ENCODE data around the gene RAET1L. TPM values are rescaled to one million over a fixed set of nuclear protein-coding genes. Genes with fewer than 3 reads are reported as not detected.
"Not testable (repeated sequence)": the region's sequence is repeated elsewhere in the genome, so short reads cannot be mapped to it uniquely, and the experiment has no call there.

RAET1L gene
- total and polyA plus RNA-seq, 7 experiments from 2014 or later: not detected

- DNase-seq (no peak), ATAC-seq (no peak)
- peaks cover 0 to 11% of the 10 kb centered on the region in 2 donors for H3K27me3 ChIP-seq (ENCODE audit: control insufficient read depth in 2 of 2, insufficient read depth in 2 of 2, low read length in 2 of 2)
- peaks cover 0 to 1% (median 0%) of the 10 kb centered on the region in 11 donors for H3K9me3 Mint-ChIP-seq
- H3K27ac Mint-ChIP-seq: no peak overlapping the region
- no peaks in the 10 kb centered on the region for H3K9me3 ChIP-seq (ENCODE audit: control insufficient read depth in 2 of 3, low read length in 3 of 3)
- no peak overlapping the region for H3K4me3 ChIP-seq (ENCODE audit: low read length)
- ChIA-PET CTCF (no interaction called here), POLR2A (no interaction called here)
- intact Hi-C loops (cut with micrococcal nuclease): no loop called here
- H3K27me3 Mint-ChIP-seq: peaks cover 41 to 78% (median 53%) of the 10 kb centered on the region in 5 donors
- H3K4me3 Mint-ChIP-seq: no peak overlapping the region
- H3K36me3 Mint-ChIP-seq: no peaks in the 10 kb centered on the region
- H3K4me1 ChIP-seq (ENCODE audit: control insufficient read depth in 2 of 2, insufficient read depth in 2 of 2, low read length in 2 of 2): no peaks in the 10 kb centered on the region
- peaks cover 6 to 14% (median 9%) of the 10 kb centered on the region in 7 donors for H3K4me1 Mint-ChIP-seq
- H3K36me3 ChIP-seq (ENCODE audit: control insufficient read depth in 2 of 3, insufficient read depth in 3 of 3, low read length in 3 of 3): no peaks in the 10 kb centered on the region
- no peak overlapping the region for H3K27ac ChIP-seq (ENCODE audit: low read depth, low read length)
Observed at GRCh38 chr6:150029276-150029675, 3.9 kb upstream of the RAET1L start.

- no peaks in the 10 kb centered on the region for H3K36me3 Mint-ChIP-seq
- Histone ChIP-seq H3K27me3 (ENCODE audit: control insufficient read depth in 2 of 2, insufficient read depth in 2 of 2, low read length in 2 of 2) (peaks cover 0 to 11% of the 10 kb centered on the region in 2 donors), H3K9me3 (ENCODE audit: control insufficient read depth in 2 of 3, low read length in 3 of 3) (no peaks in the 10 kb centered on the region), H3K4me3 (ENCODE audit: low read length) (no peak overlapping the region), H3K4me1 (ENCODE audit: control insufficient read depth in 2 of 2, insufficient read depth in 2 of 2, low read length in 2 of 2) (no peaks in the 10 kb centered on the region), H3K27ac (ENCODE audit: low read depth, low read length) (no peak overlapping the region), H3K36me3 (ENCODE audit: control insufficient read depth in 2 of 3, insufficient read depth in 3 of 3, low read length in 3 of 3) (no peaks in the 10 kb centered on the region)
- peaks cover 42 to 78% (median 53%) of the 10 kb centered on the region in 5 donors for H3K27me3 Mint-ChIP-seq
- ATAC-seq (no peak), DNase-seq (no peak)
- no peak overlapping the region for H3K27ac Mint-ChIP-seq
- CTCF ChIA-PET: no interaction called here
- peaks cover 0 to 1% (median 0%) of the 10 kb centered on the region in 11 donors for H3K9me3 Mint-ChIP-seq
- intact Hi-C loops (cut with micrococcal nuclease): no loop called here
- POLR2A ChIA-PET: no interaction called here
- H3K4me3 Mint-ChIP-seq: no peak overlapping the region
- peaks cover 6 to 14% (median 9%) of the 10 kb centered on the region in 7 donors for H3K4me1 Mint-ChIP-seq
Observed at GRCh38 chr6:150028799-150029198, 3.5 kb upstream of the RAET1L start.

- Mint-ChIP-seq H3K9me3 (peaks cover 0 to 1% (median 0%) of the 10 kb centered on the region in 11 donors), H3K4me3 (no peak overlapping the region), H3K36me3 (no peaks in the 10 kb centered on the region), H3K27me3 (peaks cover 38 to 77% (median 58%) of the 10 kb centered on the region in 5 donors), H3K27ac (no peak overlapping the region), H3K4me1 (peaks cover 6 to 14% (median 9%) of the 10 kb centered on the region in 7 donors)
- POLR2A ChIA-PET: no interaction called here
- Histone ChIP-seq H3K4me1 (ENCODE audit: control insufficient read depth in 2 of 2, insufficient read depth in 2 of 2, low read length in 2 of 2) (no peaks in the 10 kb centered on the region), H3K27ac (ENCODE audit: low read depth, low read length) (no peak overlapping the region), H3K4me3 (ENCODE audit: low read length) (no peak overlapping the region), H3K9me3 (ENCODE audit: control insufficient read depth in 2 of 3, low read length in 3 of 3) (no peaks in the 10 kb centered on the region), H3K36me3 (ENCODE audit: control insufficient read depth in 2 of 3, insufficient read depth in 3 of 3, low read length in 3 of 3) (no peaks in the 10 kb centered on the region), H3K27me3 (ENCODE audit: control insufficient read depth in 2 of 2, insufficient read depth in 2 of 2, low read length in 2 of 2) (peaks cover 0 to 11% of the 10 kb centered on the region in 2 donors)
- no peak for ATAC-seq
- intact Hi-C loops (cut with micrococcal nuclease): no loop called here
- DNase-seq: no peak
- CTCF ChIA-PET: no interaction called here
Observed at GRCh38 chr6:150027806-150028565, 2.7 kb upstream of the RAET1L start.

GRCh38 chr6:150026976-150027805, 1.9 kb upstream of the RAET1L start:
- Mint-ChIP-seq H3K9me3 (peaks cover 0 to 1% (median 0%) of the 10 kb centered on the region in 11 donors), H3K36me3 (no peaks in the 10 kb centered on the region), H3K27ac (no peak overlapping the region), H3K27me3 (peaks cover 35 to 74% (median 55%) of the 10 kb centered on the region in 5 donors), H3K4me1 (peaks cover 6 to 14% (median 9%) of the 10 kb centered on the region in 7 donors), H3K4me3 (no peak overlapping the region)
- CTCF ChIA-PET: no interaction called here
- POLR2A ChIA-PET: no interaction called here
- H3K4me3 ChIP-seq (ENCODE audit: low read length): no peak overlapping the region
- intact Hi-C loops (cut with micrococcal nuclease): no loop called here
- H3K9me3 ChIP-seq (ENCODE audit: control insufficient read depth in 2 of 3, low read length in 3 of 3): no peaks in the 10 kb centered on the region
- H3K36me3 ChIP-seq (ENCODE audit: control insufficient read depth in 2 of 3, insufficient read depth in 3 of 3, low read length in 3 of 3): no peaks in the 10 kb centered on the region
- no peak for ATAC-seq
- no peak overlapping the region for H3K27ac ChIP-seq (ENCODE audit: low read depth, low read length)
- H3K27me3 ChIP-seq (ENCODE audit: control insufficient read depth in 2 of 2, insufficient read depth in 2 of 2, low read length in 2 of 2): peaks cover 0 to 11% of the 10 kb centered on the region in 2 donors
- no peak for DNase-seq
- no peaks in the 10 kb centered on the region for H3K4me1 ChIP-seq (ENCODE audit: control insufficient read depth in 2 of 2, insufficient read depth in 2 of 2, low read length in 2 of 2)

- ChIA-PET POLR2A (no interaction called here), CTCF (no interaction called here)
- DNase-seq (no peak), ATAC-seq (no peak)
- Mint-ChIP-seq H3K36me3 (no peaks in the 10 kb centered on the region), H3K9me3 (peaks cover 0 to 1% (median 0%) of the 10 kb centered on the region in 11 donors), H3K4me3 (peak overlapping the region in 2 of 10 donors; percentile 25 to 66), H3K27me3 (peaks cover 37 to 69% (median 55%) of the 10 kb centered on the region in 5 donors), H3K27ac (no peak overlapping the region), H3K4me1 (peaks cover 6 to 14% (median 9%) of the 10 kb centered on the region in 7 donors)
- Histone ChIP-seq H3K4me3 (ENCODE audit: low read length) (no peak overlapping the region), H3K4me1 (ENCODE audit: control insufficient read depth in 2 of 2, insufficient read depth in 2 of 2, low read length in 2 of 2) (no peaks in the 10 kb centered on the region), H3K36me3 (ENCODE audit: control insufficient read depth in 2 of 3, insufficient read depth in 3 of 3, low read length in 3 of 3) (no peaks in the 10 kb centered on the region), H3K27ac (ENCODE audit: low read depth, low read length) (no peak overlapping the region), H3K9me3 (ENCODE audit: control insufficient read depth in 2 of 3, low read length in 3 of 3) (no peaks in the 10 kb centered on the region), H3K27me3 (ENCODE audit: control insufficient read depth in 2 of 2, insufficient read depth in 2 of 2, low read length in 2 of 2) (peaks cover 0 to 11% of the 10 kb centered on the region in 2 donors)
- intact Hi-C loops (cut with micrococcal nuclease): no loop called here
Observed at GRCh38 chr6:150024646-150025155, 631 bp downstream of the RAET1L start.

GRCh38 chr6:150024021-150024420, 1.3 kb downstream of the RAET1L start:
- ATAC-seq; H3K27ac Mint-ChIP-seq; H3K36me3 Mint-ChIP-seq; DNase-seq; H3K4me3 Mint-ChIP-seq; H3K9me3 ChIP-seq (ENCODE audit: control insufficient read depth in 2 of 3, low read length in 3 of 3); H3K27ac ChIP-seq (ENCODE audit: low read depth, low read length); intact Hi-C loops (cut with micrococcal nuclease); H3K9me3 Mint-ChIP-seq; CTCF ChIA-PET; H3K36me3 ChIP-seq (ENCODE audit: control insufficient read depth in 2 of 3, insufficient read depth in 3 of 3, low read length in 3 of 3); H3K4me1 ChIP-seq (ENCODE audit: control insufficient read depth in 2 of 2, insufficient read depth in 2 of 2, low read length in 2 of 2); POLR2A ChIA-PET; H3K4me3 ChIP-seq (ENCODE audit: low read length): not testable (repeated sequence)
- peaks cover 0 to 11% of the 10 kb centered on the region in 2 donors for H3K27me3 ChIP-seq (ENCODE audit: control insufficient read depth in 2 of 2, insufficient read depth in 2 of 2, low read length in 2 of 2)
- Mint-ChIP-seq H3K4me1 (peaks cover 6 to 14% (median 9%) of the 10 kb centered on the region in 7 donors), H3K27me3 (peaks cover 35 to 73% (median 56%) of the 10 kb centered on the region in 5 donors)

All from naive thymus-derived CD4-positive, alpha-beta T cell (primary cell).